Astrocyte of the hippocampus (primary cell): Measurements from ENCODE around the gene U2AF1L4.
A peak's percentile ranks its signal among the peaks of the same experiment; 100 is the strongest.

ENCODE experiments used
- DNase-seq: peaks from one replicate; pipeline ENCODE4 v3.0.0; 2011; ENCODE audit warnings: low read depth, low spot score

Gene U2AF1L4

GRCh38 chr19:35745328-35746086 is at the start of gene U2AF1L4, which contains the start of gene PSENEN:
TSS of gene U2AF1L4 (minus strand) at chr19:35745418. CDS start at chr19:35745391, 27 bp downstream.
TSS of gene PSENEN (plus strand) at chr19:35745651. CDS start at chr19:35745931, 280 bp downstream.
- peak; percentile 100 for DNase-seq

- no peak for DNase-seq
Observed at GRCh38 chr19:35793381-35794165, 48.4 kb upstream of the U2AF1L4 start.

- no peak for DNase-seq
Observed at GRCh38 chr19:35792888-35793287, 47.7 kb upstream of the U2AF1L4 start.

GRCh38 chr19:35792312-35792711 is 47.1 kb upstream of the U2AF1L4 start:
- no peak for DNase-seq

- DNase-seq = no peak
Observed at GRCh38 chr19:35791814-35792279, 46.6 kb upstream of the U2AF1L4 start.

- no peak for DNase-seq
Observed at GRCh38 chr19:35790981-35791813, 46.0 kb upstream of the U2AF1L4 start.

- no peak for DNase-seq
Observed at GRCh38 chr19:35789978-35790944, 45.0 kb upstream of the U2AF1L4 start.

- DNase-seq = no peak
Observed at GRCh38 chr19:35789195-35789977, 44.2 kb upstream of the U2AF1L4 start.

- DNase-seq = no peak
Observed at GRCh38 chr19:35788205-35788960, 43.2 kb upstream of the U2AF1L4 start.

GRCh38 chr19:35787227-35787799 is 42.1 kb upstream of the U2AF1L4 start:
- DNase-seq = no peak

- no peak for DNase-seq
Observed at GRCh38 chr19:35786299-35787160, 41.3 kb upstream of the U2AF1L4 start.

- DNase-seq = no peak
Observed at GRCh38 chr19:35785339-35785627, 40.1 kb upstream of the U2AF1L4 start.

GRCh38 chr19:35784503-35785338 is 39.5 kb upstream of the U2AF1L4 start:
- DNase-seq = no peak

GRCh38 chr19:35783469-35784434 is 38.5 kb upstream of the U2AF1L4 start:
- no peak for DNase-seq

- DNase-seq = no peak
Observed at GRCh38 chr19:35782589-35782988, 37.4 kb upstream of the U2AF1L4 start.

- DNase-seq = no peak
Observed at GRCh38 chr19:35781650-35782049, 36.4 kb upstream of the U2AF1L4 start.
